Tongue (tissue), 2 donors: ENCODE results near the gene FGD3. TPM values are rescaled to one million over a fixed set of nuclear protein-coding genes. Genes with fewer than 3 reads are reported as not detected.
"Not testable (repeated sequence)": the region's sequence is repeated elsewhere in the genome, so short reads cannot be mapped to it uniquely, and the experiment has no call there.

Source experiments
- DNase-seq: peaks from one replicate; pipeline ENCODE4 v3.0.0-alpha.2; 2015
- total RNA-seq: library from RNA; depleted of rRNA; stranded (reverse); fragments of >200 nt; gene quantifications from one replicate; pipeline ENCODE4 v1.2.3, GENCODE V29; 2014

Gene FGD3
- 7.1 TPM for total RNA-seq

GRCh38 chr9:92947268-92948037 lies at the start of gene FGD3:
Gene FGD3, plus strand, starts transcription at chr9:92947523. Its CDS starts 28,734 bp downstream, at chr9:92976257.
- peak; percentile 69 for DNase-seq

GRCh38 chr9:92905137-92905536 lies 42.2 kb upstream of the FGD3 start:
- DNase-seq, result not testable (repeated sequence)

- DNase-seq, result peak; percentile 77
These were observed 35.5 kb upstream of the FGD3 start for GRCh38 chr9:92911511-92912475.

GRCh38 chr9:92917176-92917800 lies 30.0 kb upstream of the FGD3 start:
- no peak for DNase-seq

GRCh38 chr9:92920437-92920836 lies 26.9 kb upstream of the FGD3 start:
- no peak for DNase-seq

GRCh38 chr9:92931606-92932005 lies 15.7 kb upstream of the FGD3 start:
- no peak for DNase-seq

GRCh38 chr9:92934321-92934720 lies 13.0 kb upstream of the FGD3 start:
- no peak for DNase-seq

GRCh38 chr9:92938025-92938424 lies 9.3 kb upstream of the FGD3 start:
- DNase-seq, result no peak

- peak; percentile 85 for DNase-seq
These were observed 5.5 kb upstream of the FGD3 start for GRCh38 chr9:92941861-92942260.

- DNase-seq, result peak; percentile 93
These were observed 4.4 kb upstream of the FGD3 start for GRCh38 chr9:92942688-92943616.

GRCh38 chr9:92944921-92945320 lies 2.4 kb upstream of the FGD3 start:
- no peak for DNase-seq

- DNase-seq, result no peak
These were observed 1.5 kb upstream of the FGD3 start for GRCh38 chr9:92945796-92946195.

- no peak for DNase-seq
These were observed 763 bp downstream of the FGD3 start for GRCh38 chr9:92948038-92948534.

- no peak for DNase-seq
These were observed 1.3 kb downstream of the FGD3 start for GRCh38 chr9:92948632-92949031.

- no peak for DNase-seq
These were observed 2.1 kb downstream of the FGD3 start for GRCh38 chr9:92949266-92949982.

GRCh38 chr9:92950359-92950955 lies 3.1 kb downstream of the FGD3 start:
- no peak for DNase-seq

GRCh38 chr9:92952906-92953610 lies 5.7 kb downstream of the FGD3 start:
- DNase-seq, result peak; percentile 67

GRCh38 chr9:92954049-92954861 lies 6.9 kb downstream of the FGD3 start:
- DNase-seq, result peak; percentile 47

GRCh38 chr9:92954886-92955285 lies 7.6 kb downstream of the FGD3 start:
- DNase-seq, result no peak
